DMS 273 (cell line): ENCODE measurements around the gene ERVFRD-1.

Source experiments
- DNase-seq: peaks from one replicate; lab custom pipeline; 2025; ENCODE audit not compliant: unreplicated experiment; lab: John Stamatoyannopoulos, UW

Gene ERVFRD-1, protein sequence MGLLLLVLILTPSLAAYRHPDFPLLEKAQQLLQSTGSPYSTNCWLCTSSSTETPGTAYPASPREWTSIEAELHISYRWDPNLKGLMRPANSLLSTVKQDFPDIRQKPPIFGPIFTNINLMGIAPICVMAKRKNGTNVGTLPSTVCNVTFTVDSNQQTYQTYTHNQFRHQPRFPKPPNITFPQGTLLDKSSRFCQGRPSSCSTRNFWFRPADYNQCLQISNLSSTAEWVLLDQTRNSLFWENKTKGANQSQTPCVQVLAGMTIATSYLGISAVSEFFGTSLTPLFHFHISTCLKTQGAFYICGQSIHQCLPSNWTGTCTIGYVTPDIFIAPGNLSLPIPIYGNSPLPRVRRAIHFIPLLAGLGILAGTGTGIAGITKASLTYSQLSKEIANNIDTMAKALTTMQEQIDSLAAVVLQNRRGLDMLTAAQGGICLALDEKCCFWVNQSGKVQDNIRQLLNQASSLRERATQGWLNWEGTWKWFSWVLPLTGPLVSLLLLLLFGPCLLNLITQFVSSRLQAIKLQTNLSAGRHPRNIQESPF

DNA sequence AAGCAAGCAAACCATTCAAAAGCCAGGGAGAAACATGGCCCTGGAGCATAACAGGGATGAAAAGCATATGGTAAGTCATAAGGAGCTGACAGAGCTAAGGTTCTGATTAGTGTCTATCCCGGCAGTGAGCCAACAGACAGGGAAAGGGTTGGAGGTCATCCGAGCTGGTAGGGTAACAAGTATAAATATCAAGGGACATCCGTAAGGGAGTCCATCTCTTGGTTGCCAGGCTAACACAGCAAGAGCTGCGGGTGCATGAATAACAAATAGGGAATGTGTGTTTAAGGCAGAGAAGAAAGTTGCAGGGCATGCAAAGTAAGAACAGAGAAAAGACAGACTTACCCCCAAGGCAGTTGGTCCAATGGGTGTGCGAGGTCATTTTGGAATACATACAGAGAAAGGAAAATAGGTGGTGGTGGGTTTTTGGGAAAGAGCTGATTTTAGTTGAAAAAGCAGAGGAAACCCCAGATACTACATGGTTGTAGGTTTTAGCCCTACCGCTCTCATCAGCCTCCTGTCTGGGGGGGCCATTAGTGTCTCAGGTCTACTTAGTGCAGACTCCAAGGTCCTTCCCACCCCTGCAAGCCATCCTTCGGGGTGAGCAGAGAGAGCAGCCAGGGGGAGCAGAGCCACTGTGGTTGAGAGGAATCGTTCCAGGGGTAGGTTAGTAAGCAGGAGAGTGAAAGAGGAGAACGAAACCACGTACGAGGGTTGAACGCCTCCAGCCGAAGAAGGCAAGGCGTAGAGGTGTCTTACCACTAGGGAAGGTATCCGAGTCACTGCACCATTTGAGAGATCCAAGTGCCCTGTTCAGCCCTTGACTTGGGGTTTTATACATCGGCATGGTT is at the start of gene ERVFRD-1:
ERVFRD-1 (minus strand) TSS at position 805 of the 848 bp plus-strand sequence. CDS start 6,415 bp downstream, outside the sequence.
- DNase-seq, result no peak

DNA sequence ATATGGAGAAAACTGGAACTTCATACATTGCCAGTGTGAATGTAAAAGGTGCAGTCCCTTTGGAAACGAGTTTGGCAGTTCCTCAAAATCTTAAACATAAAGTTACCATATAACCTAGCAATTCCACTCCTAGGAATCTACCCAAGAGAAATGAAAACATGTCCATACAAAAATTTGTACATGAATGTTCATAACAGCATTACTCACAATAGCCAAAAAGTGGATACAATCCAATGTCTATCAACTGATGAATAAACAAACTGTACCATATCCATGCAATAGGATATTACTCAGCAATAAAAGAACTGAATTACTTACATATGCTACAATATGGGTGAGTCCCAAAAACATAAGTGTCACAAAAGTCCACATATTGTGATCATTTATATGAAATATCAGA is 48.7 kb upstream of the ERVFRD-1 start:
- no peak for DNase-seq

DNA sequence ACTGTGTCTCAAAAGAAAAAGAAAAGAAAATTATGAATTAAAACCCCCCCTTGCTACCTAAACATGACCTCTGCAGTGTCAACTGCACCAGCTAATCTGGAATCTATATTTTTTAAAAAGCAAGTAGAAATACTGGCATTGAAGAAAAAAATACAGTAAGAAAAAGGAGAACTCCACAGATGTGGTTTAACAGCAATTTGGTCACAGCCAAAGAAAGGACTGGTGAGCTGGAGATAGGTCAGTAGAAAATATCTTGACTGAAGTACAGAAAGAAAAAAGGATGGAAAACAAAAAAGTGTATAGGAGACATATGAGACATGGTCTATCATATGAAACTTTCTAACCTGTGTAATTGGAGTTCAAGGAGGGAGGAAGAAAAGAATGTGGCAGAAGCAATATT is 44.1 kb upstream of the ERVFRD-1 start:
- DNase-seq, result no peak

DNA sequence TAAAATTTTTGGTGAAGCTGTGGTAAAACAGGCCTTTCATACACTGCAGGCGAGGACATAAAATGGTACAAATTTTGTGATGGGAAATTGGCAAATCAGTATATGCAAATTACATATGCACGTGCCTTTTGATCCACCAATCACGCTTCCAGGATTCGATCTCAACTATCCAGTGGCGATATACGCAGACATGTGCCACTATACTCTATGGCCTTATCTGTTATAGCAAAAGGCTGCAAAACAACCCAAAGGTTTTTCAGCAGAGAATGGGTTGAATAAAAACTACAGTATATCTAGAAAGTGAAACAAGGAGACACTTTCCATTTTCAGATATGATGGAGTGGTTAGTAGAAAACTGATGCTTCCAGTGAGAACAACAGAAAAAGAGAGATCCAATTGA is 41.9 kb upstream of the ERVFRD-1 start:
- DNase-seq, result no peak

GRCh38 chr6:11152581-11152980 is 41.1 kb upstream of the ERVFRD-1 start:
- DNase-seq, result no peak

- no peak for DNase-seq
These were observed 40.0 kb upstream of the ERVFRD-1 start for GRCh38 chr6:11151488-11151887.

GRCh38 chr6:11149551-11149950 is 38.0 kb upstream of the ERVFRD-1 start:
- DNase-seq, result peak; percentile 90

- no peak for DNase-seq
These were observed 34.7 kb upstream of the ERVFRD-1 start for GRCh38 chr6:11146117-11146826.

- peak; percentile 83 for DNase-seq
These were observed 32.9 kb upstream of the ERVFRD-1 start for GRCh38 chr6:11144393-11144851.

- DNase-seq, result no peak
These were observed 32.2 kb upstream of the ERVFRD-1 start for GRCh38 chr6:11143394-11144371.

GRCh38 chr6:11142296-11143027 is 30.9 kb upstream of the ERVFRD-1 start:
- DNase-seq, result no peak

DNA sequence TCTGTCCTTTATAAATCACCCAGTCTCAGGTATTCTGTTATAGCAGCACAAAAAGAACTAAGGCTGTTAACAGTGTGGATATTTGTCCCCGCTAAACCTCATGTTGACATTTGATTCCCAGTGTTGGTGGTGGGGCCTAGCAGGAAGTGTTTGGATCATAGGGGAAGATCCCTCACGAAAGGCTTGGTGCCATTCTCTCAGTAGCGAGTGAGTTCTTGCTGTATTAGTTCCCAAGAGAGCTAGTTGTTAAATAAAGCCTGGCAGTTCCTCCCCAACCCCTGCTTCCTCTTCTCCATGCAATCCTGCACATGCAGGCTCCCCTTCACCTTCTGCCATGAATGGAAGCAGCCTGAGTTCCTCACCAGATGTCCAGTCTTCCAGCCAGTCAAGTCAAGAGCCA is 29.8 kb upstream of the ERVFRD-1 start:
- no peak for DNase-seq

DNA sequence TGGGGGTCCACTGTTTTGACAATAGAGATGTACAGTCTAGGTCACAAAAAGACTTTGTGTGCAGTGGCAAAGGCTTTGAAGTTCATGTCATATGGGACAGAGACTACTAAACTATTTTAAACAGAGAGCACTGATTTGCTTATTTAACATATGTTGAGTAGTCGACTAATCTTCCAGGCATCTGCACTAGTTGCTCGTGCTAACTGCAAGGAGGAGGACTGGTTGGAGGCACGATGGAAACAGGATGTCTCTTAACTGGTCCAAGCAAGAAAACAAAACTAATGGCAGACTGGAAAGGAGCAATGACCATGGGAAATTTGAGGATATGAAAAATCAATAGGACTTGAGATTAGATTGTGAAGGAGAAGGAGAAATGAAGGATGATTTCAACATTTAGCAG is 28.5 kb upstream of the ERVFRD-1 start:
- DNase-seq, result no peak

- no peak for DNase-seq
These were observed 27.8 kb upstream of the ERVFRD-1 start for GRCh38 chr6:11139051-11139960.

- DNase-seq, result no peak
These were observed 25.3 kb upstream of the ERVFRD-1 start for GRCh38 chr6:11136809-11137208.

DNA sequence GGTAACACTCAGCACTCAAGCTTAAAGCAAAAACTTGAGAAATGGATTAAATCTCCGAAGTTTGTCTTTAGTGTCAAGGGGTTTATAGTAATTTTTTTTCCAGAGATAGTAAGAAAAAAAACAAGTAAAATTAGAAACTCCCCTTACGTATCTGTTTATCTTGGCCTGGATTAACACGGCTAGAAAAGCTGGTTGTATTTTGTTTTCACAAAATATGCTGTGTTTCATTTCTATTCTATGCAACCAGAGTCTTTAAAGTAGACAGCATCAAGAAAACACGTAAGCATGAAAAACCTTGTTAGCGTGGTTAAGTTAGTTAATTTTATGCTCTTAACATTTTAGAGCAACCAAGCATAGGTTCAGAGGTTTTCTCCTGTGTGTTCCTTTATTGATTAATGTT is 21.8 kb upstream of the ERVFRD-1 start:
- no peak for DNase-seq

- no peak for DNase-seq
These were observed 20.8 kb upstream of the ERVFRD-1 start for GRCh38 chr6:11132194-11132888.

DNA sequence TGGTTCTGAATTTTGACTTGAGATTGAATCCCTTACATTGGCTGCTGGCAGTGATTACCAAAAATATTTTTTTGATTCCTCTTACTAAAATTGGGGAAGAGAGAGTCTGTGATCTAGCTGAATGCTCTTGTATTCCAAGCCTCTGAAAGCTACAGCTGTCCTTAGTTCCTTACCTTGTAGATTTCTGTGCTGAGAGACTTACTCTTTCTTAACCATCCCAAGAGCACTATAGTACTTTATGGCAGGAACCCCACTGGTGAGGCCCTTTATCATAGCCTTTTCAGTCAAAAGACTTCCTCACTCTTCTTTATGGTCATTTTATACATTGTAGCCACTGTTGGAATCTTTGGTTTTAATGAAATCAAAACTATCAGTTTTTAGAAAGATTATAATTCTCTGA is 19.1 kb upstream of the ERVFRD-1 start:
- no peak for DNase-seq
